HepG2 (cell line): ENCODE results near the gene STAT1.

ENCODE experiments used
- CTCF ChIP-seq: sonication (generic); formaldehyde crosslinking; IDR thresholded peaks from 2 replicates; pipeline ENCODE4 v1.5.0; 2020; ENCODE audit warnings: mild to moderate bottlenecking, missing genetic modification reagents, moderate library complexity
- EP300 ChIP-seq, 3 experiments: sonication (generic) in 1 of 3; formaldehyde crosslinking in 1 of 3; IDR thresholded peaks; 2 replicates each; pipeline versions ENCODE4 v1.5.1 to v1.6.1; 2011 to 2020; ENCODE audit warnings: low read depth in 2 of 3, low read length in 2 of 3, borderline replicate concordance in 1 of 3, improper control_type of control experiment in 1 of 3, mild to moderate bottlenecking in 1 of 3, missing genetic modification reagents in 1 of 3, moderate library complexity in 1 of 3
- HMGA1 ChIP-seq: sonication (generic); formaldehyde crosslinking; conservative IDR thresholded peaks from 2 replicates; pipeline ENCODE4 v1.4.0; 2020; ENCODE audit warnings: missing genetic modification reagents
- MAZ ChIP-seq, 2 experiments: sonication (generic) in 1 of 2; formaldehyde crosslinking in 1 of 2; IDR thresholded peaks; 2 replicates each; pipeline versions ENCODE4 v1.5.0 to v1.6.1; 2012 to 2020; ENCODE audit warnings: low read depth in 2 of 2, mild to moderate bottlenecking in 2 of 2, borderline replicate concordance in 1 of 2, improper control_type of control experiment in 1 of 2, low read length in 1 of 2, missing genetic modification reagents in 1 of 2, moderate library complexity in 1 of 2
- PLRG1 ChIP-seq: fragments of 450-650 bp; conservative IDR thresholded peaks from 2 replicates; pipeline ENCODE4 v1.6.1; 2016
- POLR2A ChIP-seq, 2 experiments: IDR thresholded peaks; 2 replicates each; pipeline ENCODE4 v1.6.1; 2011; ENCODE audit warnings: low read depth in 2 of 2, low read length in 2 of 2, mild to moderate bottlenecking in 1 of 2, moderate library complexity in 1 of 2; ENCODE audit not compliant: insufficient read depth in 1 of 2
- RXRA ChIP-seq: sonication (generic); formaldehyde crosslinking; IDR thresholded peaks from 2 replicates; pipeline ENCODE4 v1.5.1; 2020; ENCODE audit warnings: missing genetic modification reagents
- ZMYM2 ChIP-seq: sonication (generic); formaldehyde crosslinking; IDR thresholded peaks from 2 replicates; pipeline ENCODE4 v1.8.0; 2022; ENCODE audit warnings: mild to moderate bottlenecking, missing genetic modification reagents
- ZNF121 ChIP-seq: sonication (generic); formaldehyde crosslinking; IDR thresholded peaks from 2 replicates; pipeline ENCODE4 v1.5.0; 2020; ENCODE audit warnings: mild to moderate bottlenecking, missing genetic modification reagents
- ZNF530 ChIP-seq: sonication (generic); formaldehyde crosslinking; IDR thresholded peaks from 2 replicates; pipeline ENCODE4 v1.5.0; 2020; ENCODE audit warnings: low read depth, mild to moderate bottlenecking, missing genetic modification reagents
- ZNF564 ChIP-seq: sonication (generic); formaldehyde crosslinking; IDR thresholded peaks from 2 replicates; pipeline ENCODE4 v1.8.1; 2023; ENCODE audit warnings: mild to moderate bottlenecking, missing genetic modification reagents
- ZNF616 ChIP-seq: sonication (generic); formaldehyde crosslinking; IDR thresholded peaks from 2 replicates; pipeline ENCODE4 v1.5.0; 2020; ENCODE audit warnings: low read depth, mild to moderate bottlenecking, missing genetic modification reagents

GRCh38 chr2:191013682-191013931 lies 364 bp downstream of the STAT1 start:
- no peak for TF ChIP-seq MAZ (IDR thresholded peaks at IDR 0.05; ENCODE audit: borderline replicate concordance, low read depth, low read length)
- TF ChIP-seq MAZ (CRISPR knock-in tag; IDR thresholded peaks at IDR 0.05; ENCODE audit: low read depth): no peak
- no peak; the same call in 1 of the 2 replicates for TF ChIP-seq ZNF121
- no peak for TF ChIP-seq PLRG1
- TF ChIP-seq ZNF616 (CRISPR knock-in tag): no peak
- no peak for TF ChIP-seq ZNF564 (CRISPR knock-in tag)
- TF ChIP-seq CTCF (CRISPR knock-in tag): no peak
- no peak for TF ChIP-seq HMGA1
- TF ChIP-seq POLR2A (IDR thresholded peaks at IDR 0.05; ENCODE audit: insufficient read depth in 1 of 2, low read depth in 2 of 2, low read length in 2 of 2): no peak
- TF ChIP-seq ZNF530: no peak
- TF ChIP-seq RXRA (CRISPR knock-in tag): no peak
- no peak for TF ChIP-seq EP300 (IDR thresholded peaks at IDR 0.05; ENCODE audit: low read depth in 2 of 2, low read length in 2 of 2)
- no peak for TF ChIP-seq EP300 (CRISPR knock-in tag; IDR thresholded peaks at IDR 0.05; ENCODE audit: borderline replicate concordance)
- no peak for TF ChIP-seq ZMYM2 (CRISPR knock-in tag)
